Lung (tissue), 12 donors: ENCODE measurements around the gene MAP1S. TPM values are rescaled to one million over a fixed set of nuclear protein-coding genes. Genes with fewer than 3 reads are reported as not detected.

Experiments
- ATAC-seq: fragments of 200-7000 bp; cut with Tn5 transposase; one replicate; pipeline ENCODE4 v1.9.1; 2020; ENCODE audit warnings: moderate number of reproducible peaks; ENCODE audit not compliant: insufficient read depth, low FRiP score
- DNase-seq, 3 donors: peaks; one replicate each; pipeline ENCODE4 v3.0.0-alpha.2; 2013 to 2017
- H3K27ac ChIP-seq, 2 donors: one replicate each; pipeline ENCODE4 v1.5.1; 2013; ENCODE audit warnings: mild to moderate bottlenecking in 2 of 2, moderate library complexity in 2 of 2, control low read depth in 1 of 2, inconsistent platforms in 1 of 2, low read depth in 1 of 2, low read length in 1 of 2
- H3K27me3 ChIP-seq, 3 donors: one replicate each; pipeline ENCODE4 v1.5.1; 2013; ENCODE audit warnings: low read length in 2 of 3; ENCODE audit not compliant: control insufficient read depth in 3 of 3, insufficient read depth in 3 of 3
- H3K36me3 ChIP-seq, 4 donors: one replicate each; pipeline ENCODE4 v1.5.1; 2013; ENCODE audit warnings: low read length in 4 of 4, mild to moderate bottlenecking in 1 of 4, moderate library complexity in 1 of 4; ENCODE audit not compliant: control insufficient read depth in 4 of 4, insufficient read depth in 4 of 4
- H3K4me1 ChIP-seq, 5 donors: one replicate each; pipeline ENCODE4 v1.5.1; 2013; ENCODE audit warnings: low read length in 5 of 5, mild to moderate bottlenecking in 2 of 5, moderate library complexity in 1 of 5; ENCODE audit not compliant: control insufficient read depth in 5 of 5, insufficient read depth in 5 of 5
- H3K4me3 ChIP-seq: one replicate; pipeline ENCODE4 v1.5.1; 2013; ENCODE audit warnings: mild to moderate bottlenecking, control low read depth, moderate library complexity
- H3K9ac ChIP-seq, 2 donors: one replicate each; pipeline ENCODE4 v1.5.1; 2013; ENCODE audit warnings: low read length in 2 of 2, control low read depth in 1 of 2; ENCODE audit not compliant: insufficient read depth in 1 of 2
- H3K9me3 ChIP-seq, 4 donors: one replicate each; pipeline ENCODE4 v1.5.1; 2013; ENCODE audit warnings: low read length in 3 of 4, mild to moderate bottlenecking in 1 of 4, moderate library complexity in 1 of 4; ENCODE audit not compliant: control insufficient read depth in 4 of 4, insufficient read depth in 3 of 4
- CTCF ChIP-seq: IDR thresholded peaks from 2 replicates; pipeline ENCODE4 v1.5.1; 2012; ENCODE audit warnings: mild to moderate bottlenecking; ENCODE audit errors: control extremely low read depth, extremely low read depth
- WGBS, 2 donors: extraction: QIAGEN DNeasy Blood & Tissue Kit; methylation state at CpG; one replicate each; pipeline ENCODE4 v1.1.7; 2013; 5-methylcytosine and 5-hydroxymethylcytosine counted together
- polyA plus RNA-seq, 2 donors: library from polyadenylated mRNA; stranded (reverse); fragments of 200-250 nt; gene quantifications; one replicate each; pipeline ENCODE4 v1.2.1, GENCODE V29; 2013
- total RNA-seq, 2 donors: library from RNA; depleted of rRNA in 1 of 2; stranded (reverse); fragments of >200 nt in 1 of 2; gene quantifications; one replicate each; pipeline ENCODE4 v1.2.1, GENCODE V29; 2014 to 2021
- donor health status: control.
- donor health status: control.
- donor health status: Bipolar disorder and iron deficiency.
- donor health status: healthy.
- donor health status: DM: yes; HTN: yes; CAD: no.

MAP1S gene
- total and polyA plus RNA-seq, 4 donors, result 32.1 to 71.1 (median 38.4) TPM

- Histone ChIP-seq H3K4me1 (peaks cover 0 to 22% (median 0%) of the 10 kb centered on the region in 5 donors), H3K4me3 (no peak overlapping the region), H3K27me3 (peaks cover 0 to 46% (median 18%) of the 10 kb centered on the region in 3 donors), H3K27ac (no peak overlapping the region), H3K36me3 (no peaks in the 10 kb centered on the region), H3K9ac (no peak overlapping the region), H3K9me3 (peaks cover 0 to 7% (median 0%) of the 10 kb centered on the region in 4 donors)
- ATAC-seq (no peak), DNase-seq (no peak)
- no peak for TF ChIP-seq CTCF
- 83 to 95% methylated on average over 4 of the region's 4 CpGs for WGBS, 2 donors
Observed at GRCh38 chr19:17683078-17683477, 36.2 kb upstream of the MAP1S start.

- Histone ChIP-seq H3K4me3 (no peak overlapping the region), H3K27me3 (peaks cover under 1 to 47% (median 24%) of the 10 kb centered on the region in 3 donors), H3K4me1 (peaks cover 0 to 24% (median 0%) of the 10 kb centered on the region in 5 donors), H3K27ac (no peak overlapping the region), H3K9me3 (peaks cover 0 to 8% (median 0%) of the 10 kb centered on the region in 4 donors), H3K36me3 (no peaks in the 10 kb centered on the region), H3K9ac (no peak overlapping the region)
- DNase-seq (no peak), ATAC-seq (no peak)
- no peak for TF ChIP-seq CTCF
- 56 to 82% methylated on average over 4 of the region's 4 CpGs for WGBS, 2 donors
Observed at GRCh38 chr19:17684256-17684655, 35.0 kb upstream of the MAP1S start.

- no peak for DNase-seq
- Histone ChIP-seq H3K4me3 (no peak overlapping the region), H3K36me3 (no peaks in the 10 kb centered on the region), H3K27ac (no peak overlapping the region), H3K9me3 (peaks cover 0 to 9% (median 0%) of the 10 kb centered on the region in 4 donors), H3K27me3 (peaks cover 3 to 40% (median 19%) of the 10 kb centered on the region in 3 donors), H3K9ac (no peak overlapping the region), H3K4me1 (peaks cover 0 to 24% (median 0%) of the 10 kb centered on the region in 5 donors)
- ATAC-seq, result no peak
- WGBS, 2 donors, result 53 to 57% methylated on average over 15 of the region's 15 CpGs
- no peak for TF ChIP-seq CTCF
Observed at GRCh38 chr19:17685451-17686022, 33.7 kb upstream of the MAP1S start.
